Panc1 (cell line): ENCODE results near the gene BABAM2. TPM values are rescaled to one million over a fixed set of nuclear protein-coding genes. Genes with fewer than 3 reads are reported as not detected.

ENCODE experiments used
- ATAC-seq: fragments of 200-7000 bp; cut with Tn5 transposase; 2 replicates; pipeline ENCODE4 v1.9.1; 2020; ENCODE audit warnings: mild to moderate bottlenecking, moderate library complexity
- BruUV-seq: library from RNA; stranded (reverse); fragments of 400-500 nt; replicated peaks from 2 replicates; lab custom pipeline; 2021; lab: Mats Ljungman, UMichigan
- CTCF ChIA-PET: fragments of 300-600 bp; sonication (Branson Sonifier 250); formaldehyde crosslinking; loops from one replicate; lab custom pipeline; 2022; ENCODE audit warnings: antibody characterized with exemption; lab: Charles Lee
- POLR2A ChIA-PET: fragments of 300-600 bp; sonication (Branson Sonifier 250); formaldehyde crosslinking; loops from one replicate; lab custom pipeline; 2022; ENCODE audit warnings: antibody characterized with exemption; lab: Charles Lee
- DNase-seq: peaks from one replicate; pipeline ENCODE4 v3.0.0-alpha.2; 2010; ENCODE audit warnings: low read depth, low spot score
- H3K27ac ChIP-seq: 2 replicates; pipeline ENCODE4 v1.5.1; 2011; ENCODE audit warnings: mild to moderate bottlenecking, low read length, inconsistent platforms
- H3K27me3 ChIP-seq: fragments of 200-500 bp; sonication (Bioruptor generic); 2 replicates; pipeline ENCODE4 v1.6.0; 2014; ENCODE audit warnings: low read length, inconsistent platforms; ENCODE audit not compliant: control insufficient read depth, insufficient read depth
- H3K36me3 ChIP-seq: fragments of 200-500 bp; sonication (Bioruptor generic); 2 replicates; pipeline ENCODE4 v1.5.1; 2014; ENCODE audit warnings: inconsistent platforms, mild to moderate bottlenecking, low read length, moderate library complexity; ENCODE audit not compliant: control insufficient read depth, insufficient read depth
- H3K4me1 ChIP-seq: 2 replicates; pipeline ENCODE4 v1.5.1; 2011; ENCODE audit warnings: inconsistent platforms, mild to moderate bottlenecking, low read length, moderate library complexity; ENCODE audit not compliant: control insufficient read depth, insufficient read depth
- H3K4me3 ChIP-seq, 2 experiments: 2 replicates each; pipeline ENCODE4 v1.5.1; 2011 to 2012; ENCODE audit warnings: low read depth in 2 of 2, low read length in 2 of 2, mild to moderate bottlenecking in 2 of 2, inconsistent platforms in 1 of 2, moderate library complexity in 1 of 2
- H3K9me3 ChIP-seq: fragments of 200-500 bp; sonication (Bioruptor generic); 2 replicates; pipeline ENCODE4 v1.5.1; 2014; ENCODE audit warnings: low read depth, mild to moderate bottlenecking, inconsistent platforms, low read length, moderate library complexity; ENCODE audit not compliant: control insufficient read depth, insufficient read depth
- CTCF ChIP-seq: fragments of 450-650 bp; IDR thresholded peaks from 2 replicates; pipeline ENCODE4 v1.5.1; 2017; ENCODE audit warnings: mild to moderate bottlenecking
- POLR2AphosphoS5 ChIP-seq: IDR thresholded peaks from 2 replicates; pipeline ENCODE4 v1.6.1; 2012; ENCODE audit warnings: mild to moderate bottlenecking, low read depth, low read length, moderate library complexity
- REST ChIP-seq, 2 experiments: IDR thresholded peaks; 2 replicates each; pipeline ENCODE4 v1.6.1; 2011 to 2012; ENCODE audit warnings: low read depth in 2 of 2, control low read depth in 1 of 2, low read length in 1 of 2, mild to moderate bottlenecking in 1 of 2, moderate library complexity in 1 of 2; ENCODE audit not compliant: insufficient read depth in 1 of 2
- SIN3A ChIP-seq: IDR thresholded peaks from 2 replicates; pipeline ENCODE4 v1.6.1; 2012; ENCODE audit warnings: low read depth, mild to moderate bottlenecking, low read length, moderate library complexity, borderline replicate concordance; ENCODE audit not compliant: insufficient read depth
- TCF7L2 ChIP-seq: IDR thresholded peaks from 2 replicates; pipeline ENCODE4 v1.6.1; 2011; ENCODE audit warnings: mild to moderate bottlenecking, low read depth, low read length, inconsistent platforms
- in situ Hi-C: cut with HindIII; loops from 2 replicates; pipeline ENCODE4 v1.10.0; 2016; ENCODE audit warnings: low sequenced_read_pairs, low pct_unique_long_range_greater_than_20kb
- intact Hi-C: fragments of 100-400 bp; cut with micrococcal nuclease; formaldehyde crosslinking; loops from one replicate; pipeline ENCODE4 v1.10.0; 2022; ENCODE audit not compliant: unreplicated experiment
- total RNA-seq: library from RNA; stranded (reverse); gene quantifications from one replicate; pipeline ENCODE4 v1.2.1, GENCODE V29; 2021; ENCODE audit not compliant: unreplicated experiment

BABAM2 gene
- total RNA-seq, 1 experiment from 2014 or later: 31.2 TPM

- no peaks in the 10 kb centered on the region for H3K4me1 ChIP-seq
- ChIA-PET POLR2A (no interaction called here), CTCF (no interaction called here)
- no peak for TF ChIP-seq POLR2AphosphoS5
- no peak for TF ChIP-seq CTCF
- no peak for TF ChIP-seq SIN3A
- TF ChIP-seq TCF7L2: no peak
- TF ChIP-seq REST (IDR thresholded peaks at IDR 0.05; ENCODE audit: insufficient read depth in 1 of 2, low read depth in 2 of 2, low read length in 1 of 2): no peak
- no peak for ATAC-seq
- no peak overlapping the region for H3K4me3 ChIP-seq
- no peak overlapping the region for H3K27ac ChIP-seq
- no peak for DNase-seq
- BruUV-seq: no TSS peak
- H3K36me3 ChIP-seq: no peaks in the 10 kb centered on the region
- in situ Hi-C loops: no loop called here
- intact Hi-C loops: no loop called here
- no peaks in the 10 kb centered on the region for H3K27me3 ChIP-seq
- H3K9me3 ChIP-seq: no peaks in the 10 kb centered on the region
These were observed 456.7 kb downstream of the BABAM2 start for GRCh38 chr2:28347193-28347592.

- no peaks in the 10 kb centered on the region for H3K4me1 ChIP-seq
- H3K4me3 ChIP-seq: no peak overlapping the region
- ChIA-PET POLR2A (no interaction called here), CTCF (no interaction called here)
- no peak for TF ChIP-seq SIN3A
- no peak for TF ChIP-seq TCF7L2
- TF ChIP-seq POLR2AphosphoS5: no peak
- no peak for TF ChIP-seq REST (IDR thresholded peaks at IDR 0.05; ENCODE audit: insufficient read depth in 1 of 2, low read depth in 2 of 2, low read length in 1 of 2)
- TF ChIP-seq CTCF: no peak
- intact Hi-C loops (no loop called here), in situ Hi-C loops (no loop called here)
- H3K36me3 ChIP-seq: no peaks in the 10 kb centered on the region
- H3K27ac ChIP-seq: no peak overlapping the region
- no TSS peak for BruUV-seq
- ATAC-seq (no peak), DNase-seq (no peak)
- no peaks in the 10 kb centered on the region for H3K27me3 ChIP-seq
- H3K9me3 ChIP-seq: no peaks in the 10 kb centered on the region
These were observed 457.1 kb downstream of the BABAM2 start for GRCh38 chr2:28347596-28347995.
